ENCODE measurements around the gene ASIC1. TPM values are rescaled to one million over a fixed set of nuclear protein-coding genes. Genes with fewer than 3 reads are reported as not detected.
"Not testable (repeated sequence)": the region's sequence is repeated elsewhere in the genome, so short reads cannot be mapped to it uniquely, and the experiment has no call there.

ASIC1 gene
- total RNA-seq, 1 donor from 2014 or later = 8.1 TPM

DNA sequence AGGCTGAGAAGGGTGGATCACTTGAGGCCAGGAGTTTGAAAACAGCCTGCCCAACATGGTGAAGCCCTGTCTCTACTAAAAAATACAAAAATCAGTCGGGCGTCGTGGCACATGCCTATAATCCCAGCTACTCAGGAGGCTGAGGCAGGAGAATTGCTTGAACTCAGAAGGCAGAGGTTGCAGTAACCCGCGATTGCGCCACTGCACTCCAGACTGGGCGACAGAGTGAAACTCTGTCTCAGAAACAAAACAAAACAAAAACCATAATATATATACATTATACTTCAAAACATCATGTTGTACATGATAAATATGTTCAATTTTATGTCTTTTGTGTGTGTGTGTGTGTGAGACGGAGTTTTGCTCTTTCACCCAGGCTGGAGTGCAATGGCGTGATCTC, 26.9 kb upstream of the ASIC1 start:
- FAIRE-seq; H3K4me2 ChIP-seq (ENCODE audit: low read length); H3K4me1 Mint-ChIP-seq (ENCODE audit: low read depth, unreplicated experiment); H3K27me3 Mint-ChIP-seq (ENCODE audit: low read depth, unreplicated experiment); DNase-seq (ENCODE audit: low read depth); H3K27me3 ChIP-seq (ENCODE audit: insufficient read depth, low read length); H3K9ac ChIP-seq (ENCODE audit: low read length); H3K79me2 ChIP-seq (ENCODE audit: insufficient read depth, low read length); H2AFZ ChIP-seq (ENCODE audit: low read depth, low read length); H3K36me3 Mint-ChIP-seq (ENCODE audit: low read depth, unreplicated experiment); H3K36me3 ChIP-seq (ENCODE audit: insufficient read depth, low read length); H3K4me3 ChIP-seq (ENCODE audit: insufficient read depth, low read depth, low read length); H3K9me3 Mint-ChIP-seq (ENCODE audit: unreplicated experiment); H3K4me3 Mint-ChIP-seq (ENCODE audit: unreplicated experiment); H3K4me1 ChIP-seq (ENCODE audit: insufficient read depth, low read length); H4K20me1 ChIP-seq (ENCODE audit: insufficient read depth, low read length); H3K27ac ChIP-seq (ENCODE audit: low read depth, low read length); H3K9me3 ChIP-seq (ENCODE audit: insufficient read depth, low read depth, low read length); H3K27ac Mint-ChIP-seq (ENCODE audit: unreplicated experiment): not testable (repeated sequence)

- peak overlapping the region; percentile 75 for H3K4me2 ChIP-seq (ENCODE audit: low read length)
- DNase-seq (ENCODE audit: low read depth) = no peak
- no peaks in the 10 kb centered on the region for H4K20me1 ChIP-seq (ENCODE audit: insufficient read depth, low read length)
- no peak overlapping the region for H3K27ac ChIP-seq (ENCODE audit: low read depth, low read length)
- H2AFZ ChIP-seq (ENCODE audit: low read depth, low read length) = peak overlapping the region; percentile 89
- H3K9me3 ChIP-seq (ENCODE audit: insufficient read depth, low read depth, low read length) = no peaks in the 10 kb centered on the region
- no peak overlapping the region for H3K9ac ChIP-seq (ENCODE audit: low read length)
- no peak for FAIRE-seq
- no peak overlapping the region for H3K4me3 ChIP-seq (ENCODE audit: insufficient read depth, low read depth, low read length)
- H3K27ac Mint-ChIP-seq (ENCODE audit: unreplicated experiment) = no peak overlapping the region
- H3K9me3 Mint-ChIP-seq (ENCODE audit: unreplicated experiment) = no peaks in the 10 kb centered on the region
- no peaks in the 10 kb centered on the region for H3K4me1 Mint-ChIP-seq (ENCODE audit: low read depth, unreplicated experiment)
- H3K36me3 ChIP-seq (ENCODE audit: insufficient read depth, low read length) = no peaks in the 10 kb centered on the region
- H3K4me3 Mint-ChIP-seq (ENCODE audit: unreplicated experiment) = no peak overlapping the region
- H3K27me3 ChIP-seq (ENCODE audit: insufficient read depth, low read length) = no peaks in the 10 kb centered on the region
- no peaks in the 10 kb centered on the region for H3K36me3 Mint-ChIP-seq (ENCODE audit: low read depth, unreplicated experiment)
- no peak for TF ChIP-seq EZH2 (IDR thresholded peaks at IDR 0.05; ENCODE audit: insufficient read depth, low read length)
- TF ChIP-seq, protein P1, sequence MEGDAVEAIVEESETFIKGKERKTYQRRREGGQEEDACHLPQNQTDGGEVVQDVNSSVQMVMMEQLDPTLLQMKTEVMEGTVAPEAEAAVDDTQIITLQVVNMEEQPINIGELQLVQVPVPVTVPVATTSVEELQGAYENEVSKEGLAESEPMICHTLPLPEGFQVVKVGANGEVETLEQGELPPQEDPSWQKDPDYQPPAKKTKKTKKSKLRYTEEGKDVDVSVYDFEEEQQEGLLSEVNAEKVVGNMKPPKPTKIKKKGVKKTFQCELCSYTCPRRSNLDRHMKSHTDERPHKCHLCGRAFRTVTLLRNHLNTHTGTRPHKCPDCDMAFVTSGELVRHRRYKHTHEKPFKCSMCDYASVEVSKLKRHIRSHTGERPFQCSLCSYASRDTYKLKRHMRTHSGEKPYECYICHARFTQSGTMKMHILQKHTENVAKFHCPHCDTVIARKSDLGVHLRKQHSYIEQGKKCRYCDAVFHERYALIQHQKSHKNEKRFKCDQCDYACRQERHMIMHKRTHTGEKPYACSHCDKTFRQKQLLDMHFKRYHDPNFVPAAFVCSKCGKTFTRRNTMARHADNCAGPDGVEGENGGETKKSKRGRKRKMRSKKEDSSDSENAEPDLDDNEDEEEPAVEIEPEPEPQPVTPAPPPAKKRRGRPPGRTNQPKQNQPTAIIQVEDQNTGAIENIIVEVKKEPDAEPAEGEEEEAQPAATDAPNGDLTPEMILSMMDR (IDR thresholded peaks at IDR 0.05; ENCODE audit: insufficient read depth, low read depth, low read length) = no peak
- no peaks in the 10 kb centered on the region for H3K79me2 ChIP-seq (ENCODE audit: insufficient read depth, low read length)
- H3K27me3 Mint-ChIP-seq (ENCODE audit: low read depth, unreplicated experiment) = peaks cover 5% of the 10 kb centered on the region
- H3K4me1 ChIP-seq (ENCODE audit: insufficient read depth, low read length) = no peaks in the 10 kb centered on the region
These were observed 24.9 kb upstream of the ASIC1 start for GRCh38 chr12:50032515-50032853.

GRCh38 chr12:50032854-50033581, 24.4 kb upstream of the ASIC1 start:
- DNase-seq (ENCODE audit: low read depth) (no peak), FAIRE-seq (no peak)
- H3K9me3 ChIP-seq (ENCODE audit: insufficient read depth, low read depth, low read length) = no peaks in the 10 kb centered on the region
- H3K27me3 ChIP-seq (ENCODE audit: insufficient read depth, low read length) = no peaks in the 10 kb centered on the region
- H3K4me3 ChIP-seq (ENCODE audit: insufficient read depth, low read depth, low read length) = no peak overlapping the region
- Mint-ChIP-seq H3K36me3 (ENCODE audit: low read depth, unreplicated experiment) (no peaks in the 10 kb centered on the region), H3K9me3 (ENCODE audit: unreplicated experiment) (no peaks in the 10 kb centered on the region), H3K27me3 (ENCODE audit: low read depth, unreplicated experiment) (peaks cover 5% of the 10 kb centered on the region), H3K27ac (ENCODE audit: unreplicated experiment) (no peak overlapping the region), H3K4me3 (ENCODE audit: unreplicated experiment) (no peak overlapping the region), H3K4me1 (ENCODE audit: low read depth, unreplicated experiment) (no peaks in the 10 kb centered on the region)
- H3K79me2 ChIP-seq (ENCODE audit: insufficient read depth, low read length) = no peaks in the 10 kb centered on the region
- TF ChIP-seq EZH2 (IDR thresholded peaks at IDR 0.05; ENCODE audit: insufficient read depth, low read length) = peak; percentile 51
- TF ChIP-seq, protein P1 (IDR thresholded peaks at IDR 0.05; ENCODE audit: insufficient read depth, low read depth, low read length) = no peak
- no peak overlapping the region for H3K9ac ChIP-seq (ENCODE audit: low read length)
- H3K4me1 ChIP-seq (ENCODE audit: insufficient read depth, low read length) = no peaks in the 10 kb centered on the region
- no peaks in the 10 kb centered on the region for H3K36me3 ChIP-seq (ENCODE audit: insufficient read depth, low read length)
- no peak overlapping the region for H3K27ac ChIP-seq (ENCODE audit: low read depth, low read length)
- H2AFZ ChIP-seq (ENCODE audit: low read depth, low read length) = peak overlapping the region; percentile 89
- peak overlapping the region; percentile 75 for H3K4me2 ChIP-seq (ENCODE audit: low read length)
- no peaks in the 10 kb centered on the region for H4K20me1 ChIP-seq (ENCODE audit: insufficient read depth, low read length)
